ENCODE results near the gene RNF19B.
"Not testable (repeated sequence)": the region's sequence is repeated elsewhere in the genome, so short reads cannot be mapped to it uniquely, and the experiment has no call there.

RNF19B gene

GRCh38 chr1:32927441-32927840 lies 37.2 kb downstream of the RNF19B start:
- no peak for ATAC-seq

- no peak for ATAC-seq
Measured at GRCh38 chr1:32926562-32926961, 38.0 kb downstream of the RNF19B start.

GRCh38 chr1:32925403-32926162 lies 39.0 kb downstream of the RNF19B start:
- peak in 1 of 2 donors; percentile 38 for ATAC-seq

- ATAC-seq, result peak in 1 of 2 donors; percentile 41
Measured at GRCh38 chr1:32924881-32925344, 39.7 kb downstream of the RNF19B start.

- ATAC-seq, result no peak
Measured at GRCh38 chr1:32920833-32921232, 43.8 kb downstream of the RNF19B start.

- no peak for ATAC-seq
Measured at GRCh38 chr1:32919811-32920733, 44.5 kb downstream of the RNF19B start.

GRCh38 chr1:32918179-32918578 lies 46.4 kb downstream of the RNF19B start:
- no peak for ATAC-seq

GRCh38 chr1:32917521-32917920 lies 47.1 kb downstream of the RNF19B start:
- no peak for ATAC-seq

- ATAC-seq, result no peak
Measured at GRCh38 chr1:32915766-32916706, 48.6 kb downstream of the RNF19B start.

- ATAC-seq, result no peak
Measured at GRCh38 chr1:32910319-32910718, 54.3 kb downstream of the RNF19B start.

GRCh38 chr1:32907435-32907834 lies 57.2 kb downstream of the RNF19B start:
- no peak for ATAC-seq

- ATAC-seq, result no peak
Measured at GRCh38 chr1:32906654-32907053, 58.0 kb downstream of the RNF19B start.

GRCh38 chr1:32905588-32905987 lies 59.0 kb downstream of the RNF19B start:
- ATAC-seq, result not testable (repeated sequence)

- ATAC-seq, result no peak
Measured at GRCh38 chr1:32904797-32905196, 59.8 kb downstream of the RNF19B start.

GRCh38 chr1:32903991-32904785 lies 60.4 kb downstream of the RNF19B start:
- no peak for ATAC-seq

- ATAC-seq, result no peak
Measured at GRCh38 chr1:32902535-32902920, 62.1 kb downstream of the RNF19B start.

GRCh38 chr1:32901823-32902534 lies 62.6 kb downstream of the RNF19B start:
- ATAC-seq, result no peak

- peak; percentile 38 to 58 for ATAC-seq
Measured at GRCh38 chr1:32900956-32901822, 63.4 kb downstream of the RNF19B start, which contains the start of gene TMEM54. Gene TMEM54 (minus strand): TSS chr1:32901389. CDS start chr1:32901238, 151 bp downstream.

- no peak for ATAC-seq
Measured at GRCh38 chr1:32900371-32900955, 64.1 kb downstream of the RNF19B start.

Data from activated CD4-positive, CD25-positive, alpha-beta regulatory T cell treated with anti-CD3 and anti-CD28 coated beads, Interleukin-2, amount 50 U/mL, for 24 hours (primary cell).